NCI-H146 treated with DMSO at 0.1 percent for 48 hours (cell line): Measurements from ENCODE around the gene CTSS.
A peak's percentile ranks its signal among the peaks of the same experiment; 100 is the strongest.
"Not testable (repeated sequence)": the region's sequence is repeated elsewhere in the genome, so short reads cannot be mapped to it uniquely, and the experiment has no call there.

ENCODE experiments used
- DNase-seq: peaks from one replicate; lab custom pipeline; 2025; ENCODE audit not compliant: unreplicated experiment; lab: John Stamatoyannopoulos, UW

The CTSS gene

GRCh38 chr1:150765296-150765976 lies at the start of gene CTSS:
CTSS (minus strand) TSS chr1:150765778; CDS start chr1:150764763, 1,015 bp downstream.
- no peak for DNase-seq

DNA sequence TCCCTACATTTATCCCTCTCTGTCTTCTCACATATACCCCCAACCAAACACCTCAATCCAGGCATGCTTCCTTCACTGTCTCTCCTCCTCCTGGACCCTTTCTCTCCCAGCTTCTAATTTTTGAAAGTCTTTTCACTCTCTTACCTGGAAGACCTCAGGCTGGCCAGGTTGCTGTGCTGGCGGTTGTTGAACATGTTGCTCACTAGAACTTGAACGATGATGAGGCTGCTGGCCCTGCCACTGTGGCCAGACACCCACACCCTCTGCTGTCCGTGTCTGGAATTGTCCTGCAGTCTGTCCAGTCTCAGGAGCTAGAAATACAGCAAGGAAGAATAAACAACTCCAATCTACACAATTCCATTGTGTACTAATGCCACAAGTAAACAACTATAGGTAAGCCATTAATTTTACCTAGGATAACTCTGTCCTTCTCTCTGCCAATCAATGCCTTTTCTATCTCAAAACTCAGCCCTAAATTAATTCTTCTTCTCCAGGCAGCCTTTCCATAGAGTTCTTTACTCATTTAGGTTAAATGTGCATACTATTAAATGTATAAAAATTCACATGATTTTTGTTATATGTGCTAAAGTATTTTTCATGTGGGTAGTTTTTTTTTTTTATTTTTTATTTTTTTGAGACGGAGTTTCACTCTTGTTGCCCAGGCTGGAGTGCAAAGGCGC lies 47.6 kb upstream of the CTSS start:
- DNase-seq = peak; percentile 62

DNA sequence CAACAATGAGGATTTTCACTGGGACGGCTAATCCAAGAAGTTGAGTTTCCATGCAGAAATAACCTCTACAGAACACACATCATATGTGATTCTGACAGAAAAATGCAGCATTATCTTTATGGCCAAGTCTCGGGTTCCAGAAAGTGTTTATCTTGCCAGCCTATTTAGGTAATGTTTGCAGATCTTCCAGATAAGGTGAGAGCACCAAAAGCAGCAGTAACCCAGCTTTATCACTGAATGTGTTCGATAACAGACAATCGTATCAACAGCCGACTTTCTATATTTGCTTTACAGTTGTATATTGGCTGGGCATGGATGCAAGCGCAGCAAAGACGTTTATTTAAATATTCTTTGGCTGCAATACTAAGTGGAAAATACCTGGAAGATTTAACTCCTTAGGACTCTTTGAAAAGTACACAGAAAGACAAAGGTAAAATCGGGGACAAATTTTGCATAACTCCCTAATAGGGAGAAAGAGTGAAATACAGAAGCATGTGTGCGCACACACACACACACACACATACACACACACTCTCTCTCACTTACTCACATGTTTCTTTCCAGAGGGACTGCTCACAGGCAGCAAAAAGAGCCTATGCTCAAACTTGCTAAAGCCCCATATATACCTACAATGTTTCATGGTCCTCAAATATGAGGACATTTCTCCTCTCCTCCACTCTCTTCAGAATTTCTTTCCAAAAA lies 45.5 kb upstream of the CTSS start:
- peak; percentile 49 for DNase-seq

- DNase-seq = no peak
Measured at GRCh38 chr1:150809651-150810050, 44.1 kb upstream of the CTSS start.

DNA sequence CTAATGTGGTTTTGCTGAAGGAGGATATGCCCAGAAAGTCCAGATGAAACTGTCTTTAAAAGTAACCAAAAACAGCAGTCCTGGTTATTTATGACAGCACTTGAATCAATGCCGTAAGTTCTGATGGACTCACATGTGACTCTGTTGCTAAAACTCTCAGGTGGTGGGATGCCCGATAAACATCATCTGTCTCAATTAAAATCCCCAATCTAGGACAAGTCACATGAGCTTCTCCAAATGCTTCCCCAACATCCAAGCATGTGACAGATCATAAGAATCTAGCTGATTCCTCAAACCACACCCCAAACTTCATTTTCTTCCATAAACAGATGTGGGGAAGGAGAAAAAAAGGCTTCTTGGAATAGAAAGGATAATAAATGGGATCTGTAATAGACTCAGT lies 43.3 kb upstream of the CTSS start:
- DNase-seq = no peak

- no peak for DNase-seq
Measured at GRCh38 chr1:150808121-150808520, 42.5 kb upstream of the CTSS start, which contains the start of gene CTSK. CTSK (minus strand) TSS chr1:150808260; CDS start chr1:150806805, 1,455 bp downstream.

DNA sequence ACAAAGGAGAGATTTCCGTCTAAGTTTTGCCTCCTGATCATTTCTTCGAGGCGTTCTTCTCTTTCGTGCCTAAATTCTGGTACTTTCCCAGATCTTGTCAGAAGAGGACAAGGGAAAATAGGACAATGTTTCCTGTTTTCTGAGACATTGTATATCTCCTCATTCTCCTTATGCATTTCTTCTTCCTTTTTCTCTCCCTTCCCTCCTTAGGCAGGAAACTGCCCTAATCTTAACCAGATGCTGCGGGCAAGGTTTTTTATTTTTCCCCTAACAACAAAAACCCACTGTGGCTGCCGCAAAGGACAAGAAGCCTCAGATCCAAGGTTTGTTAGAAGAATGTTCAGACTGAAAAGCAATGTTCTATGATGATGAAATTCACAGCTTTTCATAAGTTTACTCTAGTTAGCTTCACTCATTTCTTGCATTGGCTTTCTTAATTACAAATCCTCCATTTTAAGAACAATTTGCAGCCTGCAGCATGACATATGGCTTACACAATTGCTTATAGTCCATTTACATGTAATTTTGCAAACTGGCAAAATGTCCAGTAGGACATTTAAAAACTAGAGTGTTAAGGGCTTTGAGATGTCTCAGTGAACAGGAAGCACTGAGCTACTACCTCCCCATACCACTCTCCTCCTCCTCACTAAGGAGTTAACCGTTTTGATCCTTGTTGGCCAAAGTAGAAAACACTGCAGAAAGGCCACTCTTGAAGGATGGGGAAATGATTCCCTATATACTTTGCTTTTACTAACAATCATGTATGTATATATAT lies 41.9 kb upstream of the CTSS start:
- DNase-seq = no peak

DNA sequence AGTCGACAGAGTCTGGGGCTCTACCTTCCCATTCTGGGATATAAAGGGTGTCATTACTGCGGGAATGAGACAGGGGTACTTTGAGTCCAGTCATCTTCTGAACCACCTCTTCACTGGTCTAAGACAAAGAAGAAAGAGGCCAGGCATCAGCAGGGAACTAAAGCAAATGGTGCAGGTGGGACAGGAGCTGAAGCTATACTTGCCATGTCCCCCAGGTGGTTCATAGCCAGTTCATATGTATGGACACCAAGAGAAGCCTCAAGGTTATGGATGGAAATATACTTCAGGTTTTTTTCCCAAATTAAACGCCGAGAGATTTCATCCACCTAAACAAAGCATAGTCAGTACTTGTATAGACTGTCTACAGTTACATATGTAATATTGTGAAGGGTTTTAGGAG lies 40.3 kb upstream of the CTSS start:
- DNase-seq = no peak

DNA sequence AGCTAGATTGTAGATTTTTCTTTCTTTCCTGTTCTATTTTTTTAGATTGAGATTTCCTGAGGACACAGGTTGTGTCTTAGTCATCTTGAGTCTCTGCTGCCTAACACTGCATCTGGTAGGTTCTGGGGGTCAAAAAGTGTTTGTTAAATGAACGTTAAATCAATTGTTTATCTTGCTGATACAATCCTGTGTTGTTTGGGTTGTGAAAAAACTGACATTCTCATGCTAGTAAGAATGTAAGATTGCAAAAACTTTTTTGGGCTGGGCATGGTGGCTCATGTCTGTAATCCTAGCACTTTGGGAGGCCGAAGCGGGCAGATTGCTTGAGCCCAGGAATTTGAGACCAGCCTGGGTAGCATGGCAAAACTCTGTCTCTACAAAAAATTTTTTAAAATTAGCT lies 39.1 kb upstream of the CTSS start:
- no peak for DNase-seq

- DNase-seq = no peak
Measured at GRCh38 chr1:150799089-150799488, 33.5 kb upstream of the CTSS start.

DNA sequence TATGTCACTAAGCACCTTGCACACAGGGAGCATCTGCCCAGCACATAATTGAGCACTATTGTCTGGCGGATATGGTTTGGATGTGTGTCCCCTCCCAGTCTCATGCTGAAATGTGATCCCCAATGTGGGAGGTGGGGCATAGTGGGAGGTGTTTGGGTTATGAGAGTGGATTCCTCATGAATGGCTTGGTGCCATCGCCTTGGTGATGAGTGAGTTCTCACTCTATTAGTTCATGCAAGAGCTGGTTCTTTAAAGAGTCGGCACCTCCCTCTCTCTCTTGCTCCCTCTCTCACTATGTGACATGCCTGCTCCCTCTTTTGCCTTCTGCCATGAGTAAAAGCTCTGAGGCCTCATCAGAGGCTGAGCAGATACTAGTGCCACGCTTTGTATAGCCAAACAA lies 32.9 kb upstream of the CTSS start:
- DNase-seq = peak; percentile 99

DNA sequence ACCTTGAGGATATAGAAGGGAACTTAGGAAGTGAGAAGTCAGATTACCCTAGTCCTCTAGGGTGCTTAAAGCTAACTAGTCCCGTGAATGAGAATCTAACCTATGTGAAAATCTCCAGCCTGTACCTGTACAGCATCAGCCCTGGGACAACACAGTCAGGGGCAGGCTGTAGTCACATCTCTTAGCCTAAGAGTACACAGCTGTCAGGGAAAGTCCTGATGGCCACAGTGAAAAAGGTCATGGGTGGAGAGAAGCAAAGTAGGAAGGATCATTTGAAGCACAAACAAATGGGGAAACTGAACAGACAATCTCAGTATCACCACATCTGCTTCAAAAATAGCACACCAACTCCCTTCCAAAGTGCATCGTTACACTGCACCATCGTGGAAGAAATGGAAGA lies 30.8 kb upstream of the CTSS start:
- no peak for DNase-seq

DNA sequence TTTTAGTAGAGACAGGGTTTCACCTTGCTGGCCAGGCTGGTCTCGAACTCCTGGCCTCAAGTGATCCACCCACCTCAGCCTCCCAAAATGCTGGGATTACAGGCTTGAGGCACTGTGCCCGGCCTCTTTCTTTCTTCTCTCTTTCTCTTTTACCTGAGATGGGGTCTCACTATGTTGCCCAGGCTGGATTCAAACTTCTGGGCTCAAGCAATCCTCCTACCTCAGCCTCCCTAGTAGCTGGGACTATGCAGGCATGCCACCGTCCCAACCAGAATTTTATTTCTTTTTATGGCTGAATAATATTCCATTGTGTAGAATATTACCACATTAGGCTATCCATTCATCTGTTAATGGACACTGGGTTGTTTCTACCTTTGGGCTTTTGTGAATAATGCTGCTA lies 28.2 kb upstream of the CTSS start:
- not testable (repeated sequence) for DNase-seq

- DNase-seq = no peak
Measured at GRCh38 chr1:150793221-150793620, 27.6 kb upstream of the CTSS start.

GRCh38 chr1:150791585-150791984 lies 26.0 kb upstream of the CTSS start:
- DNase-seq = no peak

- DNase-seq = no peak
Measured at GRCh38 chr1:150789396-150789795, 23.8 kb upstream of the CTSS start.

DNA sequence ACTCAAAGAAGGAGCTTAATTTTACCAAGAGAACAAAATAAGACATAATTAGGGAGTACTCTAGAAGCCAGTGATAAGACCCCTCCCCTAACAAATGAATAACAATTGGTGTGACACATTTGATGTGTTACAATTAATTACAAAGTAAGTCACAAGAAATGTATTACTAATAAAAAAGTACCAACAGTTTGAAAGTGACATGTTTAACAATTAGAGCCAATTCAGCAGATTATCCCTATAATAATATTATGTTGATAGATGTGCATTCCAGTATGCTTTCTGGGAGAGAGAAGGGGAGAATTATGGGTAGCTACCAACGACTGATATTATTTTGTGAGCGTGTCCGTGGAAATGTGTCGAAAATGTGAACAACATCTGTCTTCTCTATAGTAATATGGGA lies 23.4 kb upstream of the CTSS start:
- no peak for DNase-seq

DNA sequence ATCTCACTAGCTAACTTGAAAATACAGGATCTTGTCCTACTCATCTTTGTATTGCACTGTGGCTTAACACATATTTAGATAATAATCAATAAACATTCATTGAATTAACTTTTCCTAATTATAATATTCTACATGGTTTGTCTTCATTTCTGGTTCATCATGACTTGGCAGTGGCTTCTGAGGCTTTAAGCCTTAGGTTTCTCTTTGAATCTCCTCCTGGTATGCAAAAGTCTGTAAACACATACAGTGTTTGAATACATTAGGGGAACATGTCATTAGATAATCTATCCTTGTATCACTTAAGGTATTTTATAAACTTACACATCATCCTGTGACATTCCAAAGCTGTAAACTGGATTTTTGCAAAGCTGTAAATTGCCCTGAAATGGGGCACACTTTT lies 21.9 kb upstream of the CTSS start:
- no peak for DNase-seq

GRCh38 chr1:150780510-150780909 lies 14.9 kb upstream of the CTSS start:
- no peak for DNase-seq

GRCh38 chr1:150778409-150778808 lies 12.8 kb upstream of the CTSS start:
- DNase-seq = no peak

- no peak for DNase-seq
Measured at GRCh38 chr1:150777544-150777943, 12.0 kb upstream of the CTSS start.
